Natural killer cell (primary cell): ENCODE results near the gene TFPI. TPM values are rescaled to one million over a fixed set of nuclear protein-coding genes. Genes with fewer than 3 reads are reported as not detected.
"Not testable (repeated sequence)": the region's sequence is repeated elsewhere in the genome, so short reads cannot be mapped to it uniquely, and the experiment has no call there.

ENCODE experiments used
- ATAC-seq, 3 donors: fragments of 150-1000 bp in 2 of 3; fragments of 200-7000 bp in 1 of 3; cut with Tn5 transposase; 1 replicate in 1 of 3; 2 replicates in 2 of 3; pipeline ENCODE4 v1.10.0; 2021; ENCODE audit warnings: mild to moderate bottlenecking in 2 of 3, moderate library complexity in 2 of 3
- DNase-seq, 2 donors: peaks; one replicate each; pipeline versions ENCODE4 v3.0.0 to v3.0.0-alpha.2; 2013 to 2021; ENCODE audit warnings: mixed read lengths in 1 of 2
- H3K27ac ChIP-seq: one replicate; pipeline ENCODE4 v1.5.1; 2013; ENCODE audit warnings: mild to moderate bottlenecking, low read length
- H3K27me3 ChIP-seq: one replicate; pipeline ENCODE4 v1.6.1; 2013; ENCODE audit warnings: low read length; ENCODE audit not compliant: control insufficient read depth, insufficient read depth
- H3K36me3 ChIP-seq: one replicate; pipeline ENCODE4 v1.6.1; 2013; ENCODE audit warnings: low read length; ENCODE audit not compliant: control insufficient read depth, insufficient read depth
- H3K4me1 ChIP-seq: one replicate; pipeline ENCODE4 v1.6.1; 2013; ENCODE audit warnings: low read length; ENCODE audit not compliant: control insufficient read depth, insufficient read depth
- H3K4me3 ChIP-seq: one replicate; pipeline ENCODE4 v1.5.1; 2013; ENCODE audit warnings: low read length
- H3K9me3 ChIP-seq: one replicate; pipeline ENCODE4 v1.6.1; 2013; ENCODE audit warnings: low read length; ENCODE audit not compliant: control insufficient read depth, insufficient read depth
- H3K27ac Mint-ChIP-seq, 2 donors: one replicate each; pipeline ENCODE4 v1.8.0; 2022; ENCODE audit warnings: mild to moderate bottlenecking in 2 of 2, mixed read lengths in 2 of 2, moderate library complexity in 1 of 2
- H3K27me3 Mint-ChIP-seq, 2 donors: one replicate each; pipeline ENCODE4 v1.8.0; 2022; ENCODE audit warnings: low read depth in 2 of 2, mixed read lengths in 2 of 2
- H3K36me3 Mint-ChIP-seq: one replicate; pipeline ENCODE4 v1.8.0; 2022; ENCODE audit warnings: mixed read lengths
- H3K4me1 Mint-ChIP-seq, 2 donors: one replicate each; pipeline ENCODE4 v1.8.0; 2022; ENCODE audit warnings: mixed read lengths in 2 of 2
- H3K4me3 Mint-ChIP-seq: one replicate; pipeline ENCODE4 v1.8.0; 2022; ENCODE audit warnings: mild to moderate bottlenecking, moderate library complexity, mixed read lengths
- H3K9me3 Mint-ChIP-seq, 2 donors: one replicate each; pipeline ENCODE4 v1.8.0; 2022; ENCODE audit warnings: mixed read lengths in 2 of 2
- CTCF ChIP-seq: fragments of 200-600 bp; IDR thresholded peaks from one replicate; pipeline ENCODE4 v1.8.0; 2022; ENCODE audit warnings: antibody characterized with exemption
- WGBS: methylation state at CpG from one replicate; pipeline ENCODE4 v1.1.7; 2013; ENCODE audit warnings: missing lambda C conversion rate; ENCODE audit not compliant: insufficient coverage; 5-methylcytosine and 5-hydroxymethylcytosine counted together
- intact Hi-C: fragments of 100-400 bp; cut with micrococcal nuclease; formaldehyde crosslinking; loops from one replicate; pipeline ENCODE4 v1.14.2; 2022
- total RNA-seq, 4 donors: library from RNA; stranded (reverse); fragments of 120-200 nt in 1 of 4; gene quantifications; one replicate each; pipeline versions ENCODE4 v1.2.3 to v1.2.4, GENCODE V29; 2013 to 2022

Gene TFPI
- total RNA-seq, 3 donors from 2014 or later (not counting 1 experiment from before 2014, with no cell fraction given) = 0.10 to 1.2 (median 0.23) TPM

GRCh38 chr2:187569042-187569441, 14.8 kb upstream of the TFPI start:
- Histone ChIP-seq H3K27ac (no peak overlapping the region), H3K36me3 (no peaks in the 10 kb centered on the region), H3K9me3 (no peaks in the 10 kb centered on the region), H3K4me1 (no peaks in the 10 kb centered on the region), H3K4me3 (no peak overlapping the region), H3K27me3 (no peaks in the 10 kb centered on the region)
- Mint-ChIP-seq H3K27me3 (no peaks in the 10 kb centered on the region), H3K4me3 (no peak overlapping the region), H3K9me3 (peaks cover 2 to 7% of the 10 kb centered on the region in 2 donors), H3K4me1 (no peaks in the 10 kb centered on the region), H3K27ac (no peak overlapping the region), H3K36me3 (no peaks in the 10 kb centered on the region)
- intact Hi-C loops = no loop called here
- DNase-seq = no peak
- ATAC-seq = no peak
- no peak for TF ChIP-seq CTCF
- 83% methylated on average over 1 of the region's 1 CpG for WGBS

GRCh38 chr2:187567126-187567525, 12.9 kb upstream of the TFPI start:
- H3K4me1 ChIP-seq = no peaks in the 10 kb centered on the region
- H3K27me3 ChIP-seq = no peaks in the 10 kb centered on the region
- H3K27ac ChIP-seq = no peak overlapping the region
- Mint-ChIP-seq H3K4me3 (no peak overlapping the region), H3K27ac (no peak overlapping the region), H3K36me3 (no peaks in the 10 kb centered on the region), H3K4me1 (no peaks in the 10 kb centered on the region), H3K27me3 (no peaks in the 10 kb centered on the region), H3K9me3 (peaks cover 2 to 7% of the 10 kb centered on the region in 2 donors)
- no peak for TF ChIP-seq CTCF
- no peaks in the 10 kb centered on the region for H3K36me3 ChIP-seq
- H3K9me3 ChIP-seq = no peaks in the 10 kb centered on the region
- no CpG with 5 or more reads among the region's 1 CpG for WGBS
- H3K4me3 ChIP-seq = no peak overlapping the region
- no peak for DNase-seq
- intact Hi-C loops = no loop called here
- no peak for ATAC-seq

- no peaks in the 10 kb centered on the region for H3K27me3 Mint-ChIP-seq
- H3K9me3 Mint-ChIP-seq = peaks cover 2 to 7% of the 10 kb centered on the region in 2 donors
- H3K36me3 Mint-ChIP-seq = no peaks in the 10 kb centered on the region
- Histone ChIP-seq H3K27ac (no peak overlapping the region), H3K4me3 (no peak overlapping the region), H3K4me1 (no peaks in the 10 kb centered on the region), H3K36me3 (no peaks in the 10 kb centered on the region), H3K9me3 (no peaks in the 10 kb centered on the region), H3K27me3 (no peaks in the 10 kb centered on the region)
- no peak overlapping the region for H3K4me3 Mint-ChIP-seq
- no peak for TF ChIP-seq CTCF
- H3K27ac Mint-ChIP-seq = no peak overlapping the region
- ATAC-seq = no peak
- DNase-seq = no peak
- intact Hi-C loops = no loop called here
- H3K4me1 Mint-ChIP-seq = no peaks in the 10 kb centered on the region
- WGBS = 73% methylated on average over 1 of the region's 1 CpG
Observed at GRCh38 chr2:187566712-187567111, 12.5 kb upstream of the TFPI start.

- no peaks in the 10 kb centered on the region for H3K27me3 ChIP-seq
- no peaks in the 10 kb centered on the region for H3K36me3 ChIP-seq
- intact Hi-C loops = no loop called here
- no peak for DNase-seq
- no peak for ATAC-seq
- no peaks in the 10 kb centered on the region for H3K36me3 Mint-ChIP-seq
- H3K4me1 ChIP-seq = no peaks in the 10 kb centered on the region
- H3K4me1 Mint-ChIP-seq = no peaks in the 10 kb centered on the region
- H3K4me3 Mint-ChIP-seq = no peak overlapping the region
- H3K27me3 Mint-ChIP-seq = no peaks in the 10 kb centered on the region
- H3K4me3 ChIP-seq = no peak overlapping the region
- no peak overlapping the region for H3K27ac ChIP-seq
- H3K9me3 Mint-ChIP-seq = peaks cover 2 to 7% of the 10 kb centered on the region in 2 donors
- TF ChIP-seq CTCF = no peak
- H3K27ac Mint-ChIP-seq = no peak overlapping the region
- no peaks in the 10 kb centered on the region for H3K9me3 ChIP-seq
Observed at GRCh38 chr2:187566266-187566665, 12.0 kb upstream of the TFPI start.

- H3K27me3 ChIP-seq, ATAC-seq, H3K9me3 Mint-ChIP-seq, H3K36me3 ChIP-seq, H3K27ac Mint-ChIP-seq, H3K27ac ChIP-seq, H3K9me3 ChIP-seq, H3K4me1 ChIP-seq, H3K36me3 Mint-ChIP-seq, H3K4me1 Mint-ChIP-seq, intact Hi-C loops, H3K4me3 ChIP-seq, H3K4me3 Mint-ChIP-seq, DNase-seq, H3K27me3 Mint-ChIP-seq: not testable (repeated sequence)
- 92% methylated on average over 8 of the region's 11 CpGs for WGBS
Observed at GRCh38 chr2:187565618-187566017, 11.4 kb upstream of the TFPI start.

- H3K27ac ChIP-seq, H3K9me3 ChIP-seq, H3K27me3 Mint-ChIP-seq, ATAC-seq, intact Hi-C loops, H3K4me1 Mint-ChIP-seq, H3K4me3 Mint-ChIP-seq, H3K27me3 ChIP-seq, DNase-seq, H3K36me3 Mint-ChIP-seq, H3K36me3 ChIP-seq, H3K27ac Mint-ChIP-seq, H3K9me3 Mint-ChIP-seq, H3K4me1 ChIP-seq, H3K4me3 ChIP-seq: not testable (repeated sequence)
- WGBS = 98% methylated on average over 31 of the region's 31 CpGs
Observed at GRCh38 chr2:187556493-187556892, 2.3 kb upstream of the TFPI start.
